NB4 (cell line): Measurements from ENCODE around the gene EPGN.
A peak's percentile ranks its signal among the peaks of the same experiment; 100 is the strongest.

Experiments used
- DNase-seq: peaks from one replicate; pipeline ENCODE4 v3.0.0; 2010; ENCODE audit warnings: low read depth
- H3K4me3 ChIP-seq: one replicate; pipeline ENCODE4 v1.5.1; 2011; ENCODE audit warnings: mild to moderate bottlenecking, low read depth, low read length, moderate library complexity
- MAX ChIP-seq: IDR thresholded peaks from 2 replicates; pipeline ENCODE4 v1.6.1; 2011; ENCODE audit warnings: low read depth, low read length
- MYC ChIP-seq: IDR thresholded peaks from 2 replicates; pipeline ENCODE4 v1.6.1; 2011; ENCODE audit warnings: low read depth, low read length
- POLR2A ChIP-seq: IDR thresholded peaks from 2 replicates; pipeline ENCODE4 v1.6.1; 2011; ENCODE audit warnings: mild to moderate bottlenecking; ENCODE audit not compliant: insufficient read length; ENCODE audit errors: extremely low read depth
- TF ChIP-seq, protein P1 (sequence below): IDR thresholded peaks from one replicate; pipeline ENCODE4 v1.5.1; 2012; ENCODE audit warnings: low read depth, low read length

Gene EPGN

DNA sequence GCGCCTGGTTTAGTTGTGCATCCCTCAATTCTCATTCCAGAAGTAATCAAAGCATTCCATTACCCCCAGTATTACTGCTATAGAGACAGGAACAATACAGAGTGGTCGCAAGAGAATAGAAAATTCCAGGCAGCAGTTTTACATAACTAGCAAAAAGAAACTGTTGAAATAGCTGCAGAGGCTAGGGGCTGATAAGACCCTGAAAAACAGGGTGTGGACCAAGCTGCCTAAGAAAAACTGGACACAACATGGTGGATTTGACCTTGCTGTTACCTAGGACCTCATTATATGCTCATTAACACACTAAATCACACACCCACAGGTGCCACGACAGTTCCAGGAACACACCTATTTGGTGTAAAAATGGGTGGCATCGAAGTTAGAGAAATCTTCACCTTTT is 15.4 kb downstream of the EPGN start:
- no peak for DNase-seq
- H3K4me3 ChIP-seq: no peak overlapping the region
- no peak for TF ChIP-seq MAX
- no peak for TF ChIP-seq MYC
- no peak for TF ChIP-seq POLR2A
- TF ChIP-seq, protein P1, sequence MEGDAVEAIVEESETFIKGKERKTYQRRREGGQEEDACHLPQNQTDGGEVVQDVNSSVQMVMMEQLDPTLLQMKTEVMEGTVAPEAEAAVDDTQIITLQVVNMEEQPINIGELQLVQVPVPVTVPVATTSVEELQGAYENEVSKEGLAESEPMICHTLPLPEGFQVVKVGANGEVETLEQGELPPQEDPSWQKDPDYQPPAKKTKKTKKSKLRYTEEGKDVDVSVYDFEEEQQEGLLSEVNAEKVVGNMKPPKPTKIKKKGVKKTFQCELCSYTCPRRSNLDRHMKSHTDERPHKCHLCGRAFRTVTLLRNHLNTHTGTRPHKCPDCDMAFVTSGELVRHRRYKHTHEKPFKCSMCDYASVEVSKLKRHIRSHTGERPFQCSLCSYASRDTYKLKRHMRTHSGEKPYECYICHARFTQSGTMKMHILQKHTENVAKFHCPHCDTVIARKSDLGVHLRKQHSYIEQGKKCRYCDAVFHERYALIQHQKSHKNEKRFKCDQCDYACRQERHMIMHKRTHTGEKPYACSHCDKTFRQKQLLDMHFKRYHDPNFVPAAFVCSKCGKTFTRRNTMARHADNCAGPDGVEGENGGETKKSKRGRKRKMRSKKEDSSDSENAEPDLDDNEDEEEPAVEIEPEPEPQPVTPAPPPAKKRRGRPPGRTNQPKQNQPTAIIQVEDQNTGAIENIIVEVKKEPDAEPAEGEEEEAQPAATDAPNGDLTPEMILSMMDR: no peak

DNA sequence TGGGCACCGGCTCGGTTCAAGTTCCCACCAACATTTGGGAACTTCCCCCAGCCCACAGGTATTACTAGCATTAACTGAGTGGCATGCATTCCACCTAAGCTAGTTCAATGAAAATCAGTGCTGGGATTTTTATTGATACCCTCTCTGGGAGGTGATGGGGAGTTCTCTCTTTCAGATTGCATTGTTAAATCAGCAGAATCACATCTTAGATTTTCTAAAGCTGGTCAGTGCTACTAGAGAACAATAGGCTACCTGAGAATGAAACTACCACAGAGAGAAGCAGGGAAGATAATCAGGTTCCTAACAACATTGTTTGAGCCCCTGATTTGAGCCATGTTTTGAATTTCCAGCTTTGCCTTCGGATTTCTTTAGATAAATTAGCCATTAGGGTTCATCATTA is 16.0 kb downstream of the EPGN start:
- TF ChIP-seq POLR2A: no peak
- DNase-seq: no peak
- H3K4me3 ChIP-seq: no peak overlapping the region

- no peak for DNase-seq
- no peak overlapping the region for H3K4me3 ChIP-seq
- TF ChIP-seq POLR2A (no peak), MYC (no peak)
- TF ChIP-seq, protein P1: no peak
Observed at GRCh38 chr4:74325886-74326285, 17.6 kb downstream of the EPGN start.

- H3K4me3 ChIP-seq: no peak overlapping the region
- TF ChIP-seq POLR2A (no peak), MAX (no peak), MYC (no peak)
- TF ChIP-seq, protein P1: no peak
- DNase-seq: no peak
Observed at GRCh38 chr4:74327762-74328161, 19.5 kb downstream of the EPGN start.

DNA sequence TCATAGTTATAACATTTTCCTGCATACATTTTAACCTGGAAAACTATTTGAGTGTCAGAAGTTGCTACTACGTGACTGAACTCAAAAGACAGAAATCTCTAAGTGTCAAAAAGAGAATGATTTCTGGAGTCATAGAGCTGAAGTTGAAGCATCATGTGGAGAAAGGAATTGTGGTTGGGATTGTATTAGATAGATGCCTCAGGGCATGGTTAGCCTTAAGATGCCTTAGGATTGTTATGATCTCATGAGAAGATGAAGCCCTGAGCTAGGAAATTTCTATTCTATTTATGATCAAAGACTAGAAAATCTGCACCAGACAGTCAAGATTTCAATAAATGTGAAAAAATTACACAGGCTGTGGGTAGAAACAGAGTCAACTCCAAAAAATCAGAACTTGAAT is 20.2 kb downstream of the EPGN start:
- no peak for DNase-seq
- TF ChIP-seq MAX (no peak), MYC (no peak), POLR2A (no peak)
- TF ChIP-seq, protein P1: no peak
- no peak overlapping the region for H3K4me3 ChIP-seq

DNA sequence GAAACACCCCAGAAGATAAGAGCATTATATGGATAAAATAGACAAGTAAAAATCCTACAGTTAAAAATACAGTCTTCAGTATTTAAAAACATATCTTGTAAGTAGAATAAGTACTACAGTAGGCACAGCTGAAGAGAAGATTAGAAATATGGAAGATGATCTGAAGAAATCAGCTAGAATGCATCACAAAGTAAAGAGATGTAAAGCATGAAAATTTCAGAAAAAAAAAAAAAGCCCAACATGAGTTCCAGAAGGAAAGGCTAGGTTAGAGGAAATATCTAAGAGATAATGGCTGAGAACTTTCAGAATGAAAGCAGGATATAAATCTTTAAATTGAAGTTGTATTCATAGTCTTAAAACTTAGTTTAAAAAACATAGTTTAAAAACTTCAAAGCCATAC is 21.0 kb downstream of the EPGN start:
- TF ChIP-seq MYC: no peak
- no peak for TF ChIP-seq MAX
- TF ChIP-seq POLR2A: no peak
- DNase-seq: no peak
- H3K4me3 ChIP-seq: no peak overlapping the region

GRCh38 chr4:74330295-74330750 is 22.1 kb downstream of the EPGN start:
- DNase-seq: peak; percentile 22
- H3K4me3 ChIP-seq: no peak overlapping the region
- TF ChIP-seq MAX (no peak), MYC (no peak), POLR2A (no peak)
- TF ChIP-seq, protein P1: no peak
